ENCODE results near the gene QPCTL. TPM values are rescaled to one million over a fixed set of nuclear protein-coding genes. Genes with fewer than 3 reads are reported as not detected.
"Not testable (repeated sequence)": the region's sequence is repeated elsewhere in the genome, so short reads cannot be mapped to it uniquely, and the experiment has no call there.

Gene QPCTL
- total and polyA plus RNA-seq, 2 donors (not counting 1 experiment from before 2014, with no cell fraction given): 9.4 to 50.9 TPM

DNA sequence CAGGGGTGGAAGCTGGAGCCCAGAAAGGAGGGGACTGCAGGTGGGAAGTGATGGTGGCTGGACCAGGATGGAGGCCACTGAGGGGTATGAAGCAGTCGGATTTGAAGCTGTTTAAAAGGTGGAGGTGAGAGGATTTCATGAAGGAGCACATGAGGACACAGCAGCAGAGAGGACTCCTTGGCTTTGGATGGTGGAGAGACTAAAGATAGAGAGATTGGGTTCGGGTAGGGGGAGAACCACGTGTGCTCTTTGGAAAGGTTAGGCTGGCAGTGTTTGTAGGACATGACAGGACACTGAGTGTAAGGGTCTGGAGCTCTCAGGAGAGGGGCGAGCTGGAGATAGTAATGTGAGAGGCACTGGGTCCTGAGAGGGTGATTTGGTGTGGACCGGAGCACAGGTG is 9.6 kb upstream of the QPCTL start:
- peaks cover 0 to 39% of the 10 kb centered on the region in 2 experiments for H3K36me3 ChIP-seq (replicated peaks in 1 of 2; ENCODE audit: control extremely low read depth in 1 of 2, control insufficient read depth in 1 of 2, extremely low read depth in 1 of 2, insufficient read depth in 2 of 2, low read length in 1 of 2)
- H3K4me2 ChIP-seq (replicated peaks; ENCODE audit: low read depth, low read length, poor library complexity, severe bottlenecking): no peak overlapping the region
- H4K20me1 ChIP-seq (ENCODE audit: control insufficient read depth, insufficient read depth, low read length, poor library complexity, severe bottlenecking): peaks cover 11% of the 10 kb centered on the region
- H3K4me1 Mint-ChIP-seq: peaks cover 12% of the 10 kb centered on the region
- peak overlapping the region; percentile 55 for H3K27ac Mint-ChIP-seq
- H3K4me3 ChIP-seq (ENCODE audit: control extremely low read depth in 1 of 5, extremely low read depth in 1 of 5, insufficient read depth in 1 of 5, low read depth in 2 of 5, low read length in 4 of 5): no peak overlapping the region
- peaks cover 0 to 13% (median 5%) of the 10 kb centered on the region in 4 experiments for H3K27me3 ChIP-seq (replicated peaks in 1 of 4; ENCODE audit: control extremely low read depth in 1 of 4, control insufficient read depth in 3 of 4, insufficient read depth in 4 of 4, low read length in 3 of 4)
- H3K9me3 ChIP-seq (ENCODE audit: control extremely low read depth in 1 of 3, control insufficient read depth in 2 of 3, insufficient read depth in 1 of 3, low read length in 2 of 3): peaks cover 0 to under 1% (median 0%) of the 10 kb centered on the region in 3 donors
- no peak for DNase-seq
- ChIA-PET POLR2A (interaction anchor here (0.6 kb wide), 1 partner anchor 34 kb away, joined by 3 read pairs; no protein-coding TSS in a partner anchor), CTCF (interaction anchor here (0.8 to 8.9 kb wide), 3 partner anchors 11 to 170 kb away, joined by 3 to 60 read pairs (median 40); partner anchors contain the start of genes EML2, QPCTL and SNRPD2)
- H3K4me3 Mint-ChIP-seq: no peak overlapping the region
- peaks cover 12 to 18% of the 10 kb centered on the region in 2 donors for H3K4me1 ChIP-seq (ENCODE audit: control insufficient read depth in 2 of 2, insufficient read depth in 2 of 2, low read length in 2 of 2)
- intact Hi-C loops (cut with micrococcal nuclease): no loop called here
- H3K27me3 Mint-ChIP-seq: peaks cover 5% of the 10 kb centered on the region
- no peaks in the 10 kb centered on the region for H3K79me2 ChIP-seq (ENCODE audit: control insufficient read depth, insufficient read depth, low read length)
- no peak overlapping the region for H3K9ac ChIP-seq (ENCODE audit: low read length)
- 89% methylated on average over 5 of the region's 5 CpGs for WGBS (ENCODE audit: insufficient coverage)
- TF ChIP-seq EZH2 (IDR thresholded peaks at IDR 0.05; ENCODE audit: borderline replicate concordance, insufficient read depth, low read depth, low read length, poor library complexity, severe bottlenecking): no peak
- no peak for TF ChIP-seq CTCF (IDR thresholded peaks at IDR 0.05)
- H3K9me3 Mint-ChIP-seq (ENCODE audit: insufficient read depth): no peaks in the 10 kb centered on the region
- H2AFZ ChIP-seq (ENCODE audit: insufficient read depth, low read depth, low read length, poor library complexity, severe bottlenecking): no peak overlapping the region
- ATAC-seq (ENCODE audit: low read depth): no peak
- no peak overlapping the region for H3K27ac ChIP-seq (ENCODE audit: low read length in 2 of 2)

- H3K9me3 Mint-ChIP-seq (ENCODE audit: insufficient read depth); ATAC-seq (ENCODE audit: low read depth); H3K4me2 ChIP-seq (replicated peaks; ENCODE audit: low read depth, low read length, poor library complexity, severe bottlenecking); H3K27ac ChIP-seq (ENCODE audit: low read length in 2 of 2); H3K9me3 ChIP-seq (ENCODE audit: control extremely low read depth in 1 of 3, control insufficient read depth in 2 of 3, insufficient read depth in 1 of 3, low read length in 2 of 3); H3K27me3 ChIP-seq (replicated peaks in 1 of 4; ENCODE audit: control extremely low read depth in 1 of 4, control insufficient read depth in 3 of 4, insufficient read depth in 4 of 4, low read length in 3 of 4); intact Hi-C loops (cut with micrococcal nuclease); H3K4me3 ChIP-seq (ENCODE audit: control extremely low read depth in 1 of 5, extremely low read depth in 1 of 5, insufficient read depth in 1 of 5, low read depth in 2 of 5, low read length in 4 of 5); H3K9ac ChIP-seq (ENCODE audit: low read length); H2AFZ ChIP-seq (ENCODE audit: insufficient read depth, low read depth, low read length, poor library complexity, severe bottlenecking); H3K4me3 Mint-ChIP-seq; H3K27ac Mint-ChIP-seq; DNase-seq; H3K27me3 Mint-ChIP-seq: not testable (repeated sequence)
- ChIA-PET CTCF (interaction anchor here (0.6 to 6.4 kb wide), 5 partner anchors 9 to 246 kb away, joined by 3 to 40 read pairs (median 3); partner anchors contain the start of genes QPCTL and SNRPD2), POLR2A (interaction anchor here (0.7 kb wide), 2 partner anchors 108 to 228 kb away, joined by 3 to 4 read pairs; partner anchors contain the start of gene DMWD)
- H3K4me1 Mint-ChIP-seq: peaks cover 16% of the 10 kb centered on the region
- Histone ChIP-seq H3K36me3 (replicated peaks in 1 of 2; ENCODE audit: control extremely low read depth in 1 of 2, control insufficient read depth in 1 of 2, extremely low read depth in 1 of 2, insufficient read depth in 2 of 2, low read length in 1 of 2) (peaks cover 0 to 49% of the 10 kb centered on the region in 2 experiments), H3K4me1 (ENCODE audit: control insufficient read depth in 2 of 2, insufficient read depth in 2 of 2, low read length in 2 of 2) (peaks cover 9 to 11% of the 10 kb centered on the region in 2 donors), H3K79me2 (ENCODE audit: control insufficient read depth, insufficient read depth, low read length) (peaks cover 18% of the 10 kb centered on the region), H4K20me1 (ENCODE audit: control insufficient read depth, insufficient read depth, low read length, poor library complexity, severe bottlenecking) (peaks cover 30% of the 10 kb centered on the region)
- WGBS (ENCODE audit: insufficient coverage): 86% methylated on average over 10 of the region's 11 CpGs
Observed at GRCh38 chr19:45685045-45685444, 7.4 kb upstream of the QPCTL start.

All from B cell (primary cell).